HTR-8/SVneo (cell line): Measurements from ENCODE around the gene QSER1.
"Not testable (repeated sequence)": the region's sequence is repeated elsewhere in the genome, so short reads cannot be mapped to it uniquely, and the experiment has no call there.

ENCODE experiments used
- DNase-seq: peaks from one replicate; pipeline ENCODE4 v3.0.0; 2011; ENCODE audit warnings: low spot score, mixed read lengths; ENCODE audit not compliant: insufficient read length
- FAIRE-seq: peaks from 2 replicates; lab custom pipeline; 2011; peaks lifted over from hg19 to GRCh38; lab: Jason Lieb, UNC

QSER1 gene

DNA sequence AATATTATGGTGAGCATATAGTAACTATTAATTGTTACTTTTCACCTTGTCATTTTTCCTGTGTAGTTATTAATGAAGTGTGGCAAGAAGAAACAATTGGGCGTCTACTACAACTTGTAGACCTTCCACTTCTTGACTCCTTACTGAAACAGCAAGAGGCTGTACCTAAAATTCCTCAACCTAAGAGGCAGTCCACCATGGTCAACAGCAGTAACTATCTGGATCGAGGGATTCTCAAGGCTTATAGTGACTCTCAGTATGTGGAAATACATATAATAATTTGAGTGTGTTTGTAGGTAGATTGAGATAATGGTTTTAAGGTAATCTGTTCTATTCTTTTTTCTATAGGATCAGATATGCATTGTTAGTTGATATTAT, 135.9 kb downstream of the QSER1 start:
- no peak for FAIRE-seq
- DNase-seq: no peak

- not testable (repeated sequence) for DNase-seq, FAIRE-seq
Observed at GRCh38 chr11:33029218-33029617, 136.6 kb downstream of the QSER1 start.
